GM23338 (cell line): ENCODE data around the gene EPHA6. TPM values are rescaled to one million over a fixed set of nuclear protein-coding genes. Genes with fewer than 3 reads are reported as not detected.

Experiments used
- ATAC-seq: fragments of 200-7000 bp; cut with Tn5 transposase; 3 replicates; pipeline ENCODE4 v1.9.1; 2020
- DNase-seq: peaks from one replicate; pipeline ENCODE4 v3.0.0-alpha.2; 2015; ENCODE audit warnings: low spot score
- H2AFZ ChIP-seq: fragments of 200-600 bp; sonication (generic); 2 replicates; pipeline ENCODE4 v1.8.0; 2016; ENCODE audit warnings: antibody characterized with exemption, mild to moderate bottlenecking, moderate library complexity
- H3F3A ChIP-seq: fragments of 200-600 bp; sonication (generic); replicated peaks from 2 replicates; pipeline ENCODE4 v1.8.0; 2017; ENCODE audit warnings: antibody characterized with exemption, mixed run types, low read depth
- H3K27ac ChIP-seq: fragments of 200-600 bp; sonication (generic); 2 replicates; pipeline ENCODE4 v1.6.1; 2016; ENCODE audit warnings: low read depth
- H3K27me3 ChIP-seq: fragments of 200-600 bp; sonication (generic); 2 replicates; pipeline ENCODE4 v1.8.0; 2016; ENCODE audit warnings: mild to moderate bottlenecking, mixed run types, moderate library complexity; ENCODE audit not compliant: insufficient read depth
- H3K36me3 ChIP-seq: fragments of 200-600 bp; sonication (generic); 2 replicates; pipeline ENCODE4 v1.8.0; 2016; ENCODE audit warnings: mild to moderate bottlenecking; ENCODE audit not compliant: insufficient read depth
- H3K4me1 ChIP-seq: fragments of 200-600 bp; sonication (generic); 2 replicates; pipeline ENCODE4 v1.8.0; 2016; ENCODE audit warnings: mild to moderate bottlenecking, moderate library complexity; ENCODE audit not compliant: insufficient read depth
- H3K4me2 ChIP-seq: fragments of 200-600 bp; sonication (generic); 2 replicates; pipeline ENCODE4 v1.7.1; 2017; ENCODE audit warnings: mixed run types
- H3K4me3 ChIP-seq: fragments of 200-600 bp; sonication (generic); 2 replicates; pipeline ENCODE4 v1.6.1; 2016; ENCODE audit warnings: mixed run types
- H3K79me2 ChIP-seq: fragments of 200-600 bp; sonication (generic); replicated peaks from 2 replicates; pipeline ENCODE4 v1.8.0; 2017; ENCODE audit warnings: mild to moderate bottlenecking; ENCODE audit not compliant: insufficient read depth
- H3K9me2 ChIP-seq: fragments of 200-600 bp; sonication (generic); 2 replicates; pipeline ENCODE4 v1.8.0; 2017; ENCODE audit not compliant: insufficient read depth
- H4K20me1 ChIP-seq: fragments of 200-600 bp; sonication (generic); replicated peaks from 2 replicates; pipeline ENCODE4 v1.8.0; 2017; ENCODE audit warnings: mild to moderate bottlenecking; ENCODE audit not compliant: insufficient read depth
- H3K27ac Mint-ChIP-seq: 2 replicates; pipeline ENCODE4 v1.8.0; 2020; ENCODE audit warnings: inconsistent platforms, mild to moderate bottlenecking, moderate library complexity, mixed read lengths
- H3K27me3 Mint-ChIP-seq: 3 replicates; pipeline ENCODE4 v1.8.0; 2022; ENCODE audit warnings: low read depth, mild to moderate bottlenecking, moderate library complexity, mixed read lengths, inconsistent platforms; ENCODE audit not compliant: insufficient read depth, poor library complexity
- H3K36me3 Mint-ChIP-seq: 3 replicates; pipeline ENCODE4 v1.8.0; 2021; ENCODE audit warnings: low read depth, mild to moderate bottlenecking, inconsistent platforms, moderate library complexity, mixed read lengths
- H3K4me1 Mint-ChIP-seq: 3 replicates; pipeline ENCODE4 v1.8.0; 2020; ENCODE audit warnings: mild to moderate bottlenecking, inconsistent platforms, mixed read lengths
- H3K4me3 Mint-ChIP-seq: 3 replicates; pipeline ENCODE4 v1.8.0; 2021; ENCODE audit warnings: moderate library complexity, mild to moderate bottlenecking, inconsistent platforms, mixed read lengths
- H3K9me3 Mint-ChIP-seq: 3 replicates; pipeline ENCODE4 v1.8.0; 2020; ENCODE audit warnings: moderate library complexity, mild to moderate bottlenecking, inconsistent platforms, mixed read lengths
- CREB1 ChIP-seq: fragments of 250-450 bp; sonication (Bioruptor Pico); IDR thresholded peaks from 2 replicates; pipeline ENCODE4 v1.5.0; 2020; ENCODE audit warnings: low read depth, mild to moderate bottlenecking, moderate library complexity
- EZH2 ChIP-seq: fragments of 200-600 bp; sonication (generic); IDR thresholded peaks from one replicate; pipeline ENCODE4 v1.8.0; 2017; ENCODE audit warnings: antibody characterized with exemption, mild to moderate bottlenecking, low read depth; ENCODE audit not compliant: unreplicated experiment
- EZH2phosphoT487 ChIP-seq: fragments of 200-600 bp; sonication (generic); IDR thresholded peaks from one replicate; pipeline ENCODE4 v1.8.1; 2018; ENCODE audit warnings: antibody characterized with exemption; ENCODE audit not compliant: unreplicated experiment
- JUNB ChIP-seq: IDR thresholded peaks from one replicate; pipeline ENCODE4 v1.6.1; 2016; ENCODE audit warnings: antibody characterized with exemption; ENCODE audit not compliant: unreplicated experiment
- NANOG ChIP-seq: IDR thresholded peaks from 2 replicates; pipeline ENCODE4 v1.6.1; 2016; ENCODE audit warnings: antibody characterized with exemption, borderline replicate concordance
- POLR2AphosphoS5 ChIP-seq: IDR thresholded peaks from 2 replicates; pipeline ENCODE4 v1.6.1; 2016; ENCODE audit warnings: antibody characterized with exemption, low read depth
- STAT1 ChIP-seq: IDR thresholded peaks from one replicate; pipeline ENCODE4 v1.6.1; 2016; ENCODE audit warnings: antibody characterized with exemption; ENCODE audit not compliant: unreplicated experiment
- ZNF114 ChIP-seq: fragments of 250-450 bp; sonication (Bioruptor Pico); IDR thresholded peaks from 2 replicates; pipeline ENCODE4 v1.5.0; 2020; ENCODE audit warnings: mild to moderate bottlenecking, moderate library complexity
- ZNF331 ChIP-seq: fragments of 250-450 bp; sonication (Bioruptor Pico); IDR thresholded peaks from 2 replicates; pipeline ENCODE4 v1.5.0; 2020; ENCODE audit warnings: low read depth, mild to moderate bottlenecking, moderate library complexity
- polyA plus RNA-seq: library from polyadenylated mRNA; unstranded; fragments of >200 nt; fragmentation: Nextera tagmentation; extraction: Ambion mirVana; gene quantifications from 2 replicates; pipeline ENCODE4 v1.2.1, GENCODE V29; 2016
- total RNA-seq: library from RNA; depleted of rRNA; stranded (reverse); fragments of >200 nt; shearing (Covaris generic); gene quantifications from 2 replicates; pipeline ENCODE4 v1.2.3, GENCODE V29; 2014
- TF ChIP-seq, protein P1 (sequence below): IDR thresholded peaks from 2 replicates; pipeline ENCODE4 v1.6.1; 2016; ENCODE audit warnings: antibody characterized with exemption
- TF ChIP-seq, protein P2 (sequence below), 2 experiments: fragments of 200-600 bp in 1 of 2; sonication (generic) in 1 of 2; conservative IDR thresholded peaks; 2 replicates each; pipeline versions ENCODE4 v1.5.1 to v1.6.1; 2016 to 2017; ENCODE audit warnings: antibody characterized with exemption in 2 of 2, low read depth in 2 of 2, mild to moderate bottlenecking in 2 of 2, moderate library complexity in 1 of 2
- TF ChIP-seq, protein P3 (sequence below): fragments of 250-450 bp; sonication (Bioruptor Pico); IDR thresholded peaks from 2 replicates; pipeline ENCODE4 v1.5.0; 2020; ENCODE audit warnings: mild to moderate bottlenecking, moderate library complexity
- TF ChIP-seq, protein P4 (sequence below): IDR thresholded peaks from one replicate; pipeline ENCODE4 v1.6.1; 2018; ENCODE audit warnings: antibody characterized with exemption; ENCODE audit not compliant: unreplicated experiment

EPHA6 gene
- total and polyA plus RNA-seq, 2 experiments from 2014 or later, result 0.37 to 2.6 TPM

GRCh38 chr3:96959474-96959873 lies 145.1 kb downstream of the EPHA6 start:
- TF ChIP-seq, protein P1, sequence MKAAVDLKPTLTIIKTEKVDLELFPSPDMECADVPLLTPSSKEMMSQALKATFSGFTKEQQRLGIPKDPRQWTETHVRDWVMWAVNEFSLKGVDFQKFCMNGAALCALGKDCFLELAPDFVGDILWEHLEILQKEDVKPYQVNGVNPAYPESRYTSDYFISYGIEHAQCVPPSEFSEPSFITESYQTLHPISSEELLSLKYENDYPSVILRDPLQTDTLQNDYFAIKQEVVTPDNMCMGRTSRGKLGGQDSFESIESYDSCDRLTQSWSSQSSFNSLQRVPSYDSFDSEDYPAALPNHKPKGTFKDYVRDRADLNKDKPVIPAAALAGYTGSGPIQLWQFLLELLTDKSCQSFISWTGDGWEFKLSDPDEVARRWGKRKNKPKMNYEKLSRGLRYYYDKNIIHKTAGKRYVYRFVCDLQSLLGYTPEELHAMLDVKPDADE, result no peak
- TF ChIP-seq POLR2AphosphoS5, result no peak
- TF ChIP-seq NANOG, result no peak
- TF ChIP-seq ZNF114 (CRISPR knock-in tag), result no peak
- no peak for TF ChIP-seq CREB1 (CRISPR knock-in tag)
- no peak for TF ChIP-seq ZNF331 (CRISPR knock-in tag)
- TF ChIP-seq, protein P2, sequence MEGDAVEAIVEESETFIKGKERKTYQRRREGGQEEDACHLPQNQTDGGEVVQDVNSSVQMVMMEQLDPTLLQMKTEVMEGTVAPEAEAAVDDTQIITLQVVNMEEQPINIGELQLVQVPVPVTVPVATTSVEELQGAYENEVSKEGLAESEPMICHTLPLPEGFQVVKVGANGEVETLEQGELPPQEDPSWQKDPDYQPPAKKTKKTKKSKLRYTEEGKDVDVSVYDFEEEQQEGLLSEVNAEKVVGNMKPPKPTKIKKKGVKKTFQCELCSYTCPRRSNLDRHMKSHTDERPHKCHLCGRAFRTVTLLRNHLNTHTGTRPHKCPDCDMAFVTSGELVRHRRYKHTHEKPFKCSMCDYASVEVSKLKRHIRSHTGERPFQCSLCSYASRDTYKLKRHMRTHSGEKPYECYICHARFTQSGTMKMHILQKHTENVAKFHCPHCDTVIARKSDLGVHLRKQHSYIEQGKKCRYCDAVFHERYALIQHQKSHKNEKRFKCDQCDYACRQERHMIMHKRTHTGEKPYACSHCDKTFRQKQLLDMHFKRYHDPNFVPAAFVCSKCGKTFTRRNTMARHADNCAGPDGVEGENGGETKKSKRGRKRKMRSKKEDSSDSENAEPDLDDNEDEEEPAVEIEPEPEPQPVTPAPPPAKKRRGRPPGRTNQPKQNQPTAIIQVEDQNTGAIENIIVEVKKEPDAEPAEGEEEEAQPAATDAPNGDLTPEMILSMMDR (conservative IDR thresholded peaks at IDR 0.05; ENCODE audit: low read depth in 2 of 2), result no peak
- TF ChIP-seq JUNB, result no peak
- TF ChIP-seq, protein P3, sequence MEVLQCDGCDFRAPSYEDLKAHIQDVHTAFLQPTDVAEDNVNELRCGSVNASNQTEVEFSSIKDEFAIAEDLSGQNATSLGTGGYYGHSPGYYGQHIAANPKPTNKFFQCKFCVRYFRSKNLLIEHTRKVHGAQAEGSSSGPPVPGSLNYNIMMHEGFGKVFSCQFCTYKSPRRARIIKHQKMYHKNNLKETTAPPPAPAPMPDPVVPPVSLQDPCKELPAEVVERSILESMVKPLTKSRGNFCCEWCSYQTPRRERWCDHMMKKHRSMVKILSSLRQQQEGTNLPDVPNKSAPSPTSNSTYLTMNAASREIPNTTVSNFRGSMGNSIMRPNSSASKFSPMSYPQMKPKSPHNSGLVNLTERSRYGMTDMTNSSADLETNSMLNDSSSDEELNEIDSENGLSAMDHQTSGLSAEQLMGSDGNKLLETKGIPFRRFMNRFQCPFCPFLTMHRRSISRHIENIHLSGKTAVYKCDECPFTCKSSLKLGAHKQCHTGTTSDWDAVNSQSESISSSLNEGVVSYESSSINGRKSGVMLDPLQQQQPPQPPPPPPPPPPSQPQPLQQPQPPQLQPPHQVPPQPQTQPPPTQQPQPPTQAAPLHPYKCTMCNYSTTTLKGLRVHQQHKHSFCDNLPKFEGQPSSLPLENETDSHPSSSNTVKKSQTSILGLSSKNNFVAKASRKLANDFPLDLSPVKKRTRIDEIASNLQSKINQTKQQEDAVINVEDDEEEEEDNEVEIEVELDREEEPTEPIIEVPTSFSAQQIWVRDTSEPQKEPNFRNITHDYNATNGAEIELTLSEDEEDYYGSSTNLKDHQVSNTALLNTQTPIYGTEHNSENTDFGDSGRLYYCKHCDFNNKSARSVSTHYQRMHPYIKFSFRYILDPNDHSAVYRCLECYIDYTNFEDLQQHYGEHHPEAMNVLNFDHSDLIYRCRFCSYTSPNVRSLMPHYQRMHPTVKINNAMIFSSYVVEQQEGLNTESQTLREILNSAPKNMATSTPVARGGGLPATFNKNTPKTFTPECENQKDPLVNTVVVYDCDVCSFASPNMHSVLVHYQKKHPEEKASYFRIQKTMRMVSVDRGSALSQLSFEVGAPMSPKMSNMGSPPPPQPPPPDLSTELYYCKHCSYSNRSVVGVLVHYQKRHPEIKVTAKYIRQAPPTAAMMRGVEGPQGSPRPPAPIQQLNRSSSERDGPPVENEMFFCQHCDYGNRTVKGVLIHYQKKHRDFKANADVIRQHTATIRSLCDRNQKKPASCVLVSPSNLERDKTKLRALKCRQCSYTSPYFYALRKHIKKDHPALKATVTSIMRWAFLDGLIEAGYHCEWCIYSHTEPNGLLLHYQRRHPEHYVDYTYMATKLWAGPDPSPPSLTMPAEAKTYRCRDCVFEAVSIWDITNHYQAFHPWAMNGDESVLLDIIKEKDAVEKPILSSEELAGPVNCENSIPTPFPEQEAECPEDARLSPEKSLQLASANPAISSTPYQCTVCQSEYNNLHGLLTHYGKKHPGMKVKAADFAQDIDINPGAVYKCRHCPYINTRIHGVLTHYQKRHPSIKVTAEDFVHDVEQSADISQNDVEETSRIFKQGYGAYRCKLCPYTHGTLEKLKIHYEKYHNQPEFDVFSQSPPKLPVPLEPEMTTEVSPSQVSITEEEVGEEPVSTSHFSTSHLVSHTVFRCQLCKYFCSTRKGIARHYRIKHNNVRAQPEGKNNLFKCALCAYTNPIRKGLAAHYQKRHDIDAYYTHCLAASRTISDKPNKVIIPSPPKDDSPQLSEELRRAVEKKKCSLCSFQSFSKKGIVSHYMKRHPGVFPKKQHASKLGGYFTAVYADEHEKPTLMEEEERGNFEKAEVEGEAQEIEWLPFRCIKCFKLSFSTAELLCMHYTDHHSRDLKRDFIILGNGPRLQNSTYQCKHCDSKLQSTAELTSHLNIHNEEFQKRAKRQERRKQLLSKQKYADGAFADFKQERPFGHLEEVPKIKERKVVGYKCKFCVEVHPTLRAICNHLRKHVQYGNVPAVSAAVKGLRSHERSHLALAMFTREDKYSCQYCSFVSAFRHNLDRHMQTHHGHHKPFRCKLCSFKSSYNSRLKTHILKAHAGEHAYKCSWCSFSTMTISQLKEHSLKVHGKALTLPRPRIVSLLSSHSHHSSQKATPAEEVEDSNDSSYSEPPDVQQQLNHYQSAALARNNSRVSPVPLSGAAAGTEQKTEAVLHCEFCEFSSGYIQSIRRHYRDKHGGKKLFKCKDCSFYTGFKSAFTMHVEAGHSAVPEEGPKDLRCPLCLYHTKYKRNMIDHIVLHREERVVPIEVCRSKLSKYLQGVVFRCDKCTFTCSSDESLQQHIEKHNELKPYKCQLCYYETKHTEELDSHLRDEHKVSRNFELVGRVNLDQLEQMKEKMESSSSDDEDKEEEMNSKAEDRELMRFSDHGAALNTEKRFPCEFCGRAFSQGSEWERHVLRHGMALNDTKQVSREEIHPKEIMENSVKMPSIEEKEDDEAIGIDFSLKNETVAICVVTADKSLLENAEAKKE (CRISPR knock-in tag), result no peak
- TF ChIP-seq EZH2, result no peak
- TF ChIP-seq, protein P4, sequence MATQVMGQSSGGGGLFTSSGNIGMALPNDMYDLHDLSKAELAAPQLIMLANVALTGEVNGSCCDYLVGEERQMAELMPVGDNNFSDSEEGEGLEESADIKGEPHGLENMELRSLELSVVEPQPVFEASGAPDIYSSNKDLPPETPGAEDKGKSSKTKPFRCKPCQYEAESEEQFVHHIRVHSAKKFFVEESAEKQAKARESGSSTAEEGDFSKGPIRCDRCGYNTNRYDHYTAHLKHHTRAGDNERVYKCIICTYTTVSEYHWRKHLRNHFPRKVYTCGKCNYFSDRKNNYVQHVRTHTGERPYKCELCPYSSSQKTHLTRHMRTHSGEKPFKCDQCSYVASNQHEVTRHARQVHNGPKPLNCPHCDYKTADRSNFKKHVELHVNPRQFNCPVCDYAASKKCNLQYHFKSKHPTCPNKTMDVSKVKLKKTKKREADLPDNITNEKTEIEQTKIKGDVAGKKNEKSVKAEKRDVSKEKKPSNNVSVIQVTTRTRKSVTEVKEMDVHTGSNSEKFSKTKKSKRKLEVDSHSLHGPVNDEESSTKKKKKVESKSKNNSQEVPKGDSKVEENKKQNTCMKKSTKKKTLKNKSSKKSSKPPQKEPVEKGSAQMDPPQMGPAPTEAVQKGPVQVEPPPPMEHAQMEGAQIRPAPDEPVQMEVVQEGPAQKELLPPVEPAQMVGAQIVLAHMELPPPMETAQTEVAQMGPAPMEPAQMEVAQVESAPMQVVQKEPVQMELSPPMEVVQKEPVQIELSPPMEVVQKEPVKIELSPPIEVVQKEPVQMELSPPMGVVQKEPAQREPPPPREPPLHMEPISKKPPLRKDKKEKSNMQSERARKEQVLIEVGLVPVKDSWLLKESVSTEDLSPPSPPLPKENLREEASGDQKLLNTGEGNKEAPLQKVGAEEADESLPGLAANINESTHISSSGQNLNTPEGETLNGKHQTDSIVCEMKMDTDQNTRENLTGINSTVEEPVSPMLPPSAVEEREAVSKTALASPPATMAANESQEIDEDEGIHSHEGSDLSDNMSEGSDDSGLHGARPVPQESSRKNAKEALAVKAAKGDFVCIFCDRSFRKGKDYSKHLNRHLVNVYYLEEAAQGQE, result no peak
- TF ChIP-seq STAT1, result no peak
- TF ChIP-seq EZH2phosphoT487, result no peak
- Mint-ChIP-seq H3K36me3 (no peaks in the 10 kb centered on the region), H3K4me3 (no peak overlapping the region), H3K4me1 (no peaks in the 10 kb centered on the region; the same call in 2 of the 3 replicates), H3K27ac (no peak overlapping the region), H3K9me3 (no peaks in the 10 kb centered on the region), H3K27me3 (no peaks in the 10 kb centered on the region)
- no peaks in the 10 kb centered on the region for H3K4me1 ChIP-seq
- H2AFZ ChIP-seq, result no peak overlapping the region
- H3K4me2 ChIP-seq, result no peak overlapping the region
- H3K9me2 ChIP-seq, result no peaks in the 10 kb centered on the region
- no peaks in the 10 kb centered on the region for H4K20me1 ChIP-seq
- DNase-seq (no peak), ATAC-seq (no peak)
- H3K79me2 ChIP-seq, result no peaks in the 10 kb centered on the region
- no peaks in the 10 kb centered on the region for H3K36me3 ChIP-seq
- H3K27me3 ChIP-seq, result no peaks in the 10 kb centered on the region
- no peaks in the 10 kb centered on the region for H3F3A ChIP-seq
- H3K27ac ChIP-seq, result no peak overlapping the region
- no peak overlapping the region for H3K4me3 ChIP-seq
